NCI-H1105 treated with DMSO at 0.1 percent for 48 hours (cell line): ENCODE data around the gene OR52K1.
"Not testable (repeated sequence)": the region's sequence is repeated elsewhere in the genome, so short reads cannot be mapped to it uniquely, and the experiment has no call there.

Experiments
- DNase-seq: peaks from one replicate; lab custom pipeline; 2025; lab: John Stamatoyannopoulos, UW

OR52K1 gene

GRCh38 chr11:4482445-4482844 is at the start of gene OR52K1:
TSS of gene OR52K1 (plus strand) at chr11:4482646. CDS start at chr11:4488901, 6,255 bp downstream.
- no peak for DNase-seq

- DNase-seq: no peak
These were observed 48.6 kb upstream of the OR52K1 start for GRCh38 chr11:4433856-4434255.

- no peak for DNase-seq
These were observed 46.0 kb upstream of the OR52K1 start for GRCh38 chr11:4436411-4436810.

- no peak for DNase-seq
These were observed 40.9 kb upstream of the OR52K1 start for GRCh38 chr11:4441515-4441914.

- no peak for DNase-seq
These were observed 39.1 kb upstream of the OR52K1 start for GRCh38 chr11:4443232-4443891.

GRCh38 chr11:4448995-4449394 is 33.5 kb upstream of the OR52K1 start, which contains the start of gene OR52K2:
TSS of gene OR52K2 (plus strand) at chr11:4449295. CDS start at chr11:4449340, 45 bp downstream.
- DNase-seq: no peak

GRCh38 chr11:4453118-4453517 is 29.3 kb upstream of the OR52K1 start:
- no peak for DNase-seq

GRCh38 chr11:4454021-4454420 is 28.4 kb upstream of the OR52K1 start:
- no peak for DNase-seq

GRCh38 chr11:4455419-4455818 is 27.0 kb upstream of the OR52K1 start:
- no peak for DNase-seq

- no peak for DNase-seq
These were observed 22.9 kb upstream of the OR52K1 start for GRCh38 chr11:4459500-4459899.

GRCh38 chr11:4460151-4460550 is 22.3 kb upstream of the OR52K1 start:
- no peak for DNase-seq

- DNase-seq: no peak
These were observed 18.0 kb upstream of the OR52K1 start for GRCh38 chr11:4464216-4465159.

- DNase-seq: no peak
These were observed 17.0 kb upstream of the OR52K1 start for GRCh38 chr11:4465407-4465806.

- no peak for DNase-seq
These were observed 16.1 kb upstream of the OR52K1 start for GRCh38 chr11:4466131-4466870.

GRCh38 chr11:4466871-4467442 is 15.5 kb upstream of the OR52K1 start:
- DNase-seq: no peak

- no peak for DNase-seq
These were observed 14.4 kb upstream of the OR52K1 start for GRCh38 chr11:4467811-4468606.

- no peak for DNase-seq
These were observed 2.8 kb upstream of the OR52K1 start for GRCh38 chr11:4479644-4480043.

- DNase-seq: no peak
These were observed 1.7 kb upstream of the OR52K1 start for GRCh38 chr11:4480577-4481239.

GRCh38 chr11:4481240-4481582 is 1.2 kb upstream of the OR52K1 start:
- no peak for DNase-seq

GRCh38 chr11:4484310-4484709 is 1.9 kb downstream of the OR52K1 start:
- DNase-seq: no peak

- DNase-seq: not testable (repeated sequence)
These were observed 9.0 kb downstream of the OR52K1 start for GRCh38 chr11:4491405-4491804.
